ENCODE measurements around the gene FERMT3. TPM values are rescaled to one million over a fixed set of nuclear protein-coding genes. Genes with fewer than 3 reads are reported as not detected.
"Not testable (repeated sequence)": the region's sequence is repeated elsewhere in the genome, so short reads cannot be mapped to it uniquely, and the experiment has no call there.

Gene FERMT3
- total RNA-seq: 5.4 and 5.9 TPM in 2 replicates
- long read RNA-seq, partial matches to known transcripts: 0 of 1 reads
- long read RNA-seq, other reads (novel, unspliced or antisense): 1 of 1 reads

- Mint-ChIP-seq H3K4me3 (ENCODE audit: low read depth) (no peak within 1 kb of the TSS), H3K27me3 (no peaks in the 10 kb centered on the region), H3K36me3 (ENCODE audit: insufficient read depth) (peaks cover 17% of the 10 kb centered on the region), H3K27ac (no peak within 1 kb of the TSS), H3K4me1 (ENCODE audit: low read depth) (no peaks in the 10 kb centered on the region), H3K9me3 (ENCODE audit: low read depth) (no peaks in the 10 kb centered on the region)
- no peak for TF ChIP-seq CTCF (IDR thresholded peaks at IDR 0.05; ENCODE audit: unreplicated experiment)
- DNase-seq (ENCODE audit: low spot score, unreplicated experiment): no peak
Measured at GRCh38 chr11:64206457-64207255, at the start of gene FERMT3. TSS of gene FERMT3 (plus strand) at chr11:64206721. CDS start at chr11:64207365, 644 bp downstream.

GRCh38 chr11:64157631-64158394 is 48.7 kb upstream of the FERMT3 start:
- Mint-ChIP-seq H3K9me3 (ENCODE audit: low read depth) (no peaks in the 10 kb centered on the region), H3K27me3 (peaks cover 8% of the 10 kb centered on the region), H3K27ac (no peak overlapping the region), H3K4me1 (ENCODE audit: low read depth) (no peaks in the 10 kb centered on the region), H3K4me3 (ENCODE audit: low read depth) (no peak overlapping the region), H3K36me3 (ENCODE audit: insufficient read depth) (no peaks in the 10 kb centered on the region)
- TF ChIP-seq CTCF (IDR thresholded peaks at IDR 0.05; ENCODE audit: unreplicated experiment): no peak
- no peak for DNase-seq (ENCODE audit: low spot score, unreplicated experiment)

GRCh38 chr11:64161037-64161436 is 45.5 kb upstream of the FERMT3 start:
- DNase-seq (ENCODE audit: low spot score, unreplicated experiment): no peak
- no peaks in the 10 kb centered on the region for H3K27me3 Mint-ChIP-seq

GRCh38 chr11:64162769-64163168 is 43.8 kb upstream of the FERMT3 start:
- H3K27ac Mint-ChIP-seq; H3K27me3 Mint-ChIP-seq; H3K36me3 Mint-ChIP-seq (ENCODE audit: insufficient read depth); H3K9me3 Mint-ChIP-seq (ENCODE audit: low read depth); H3K4me3 Mint-ChIP-seq (ENCODE audit: low read depth); DNase-seq (ENCODE audit: low spot score, unreplicated experiment); H3K4me1 Mint-ChIP-seq (ENCODE audit: low read depth): not testable (repeated sequence)

More at GRCh38 chr11:64161037-64161436, 45.5 kb upstream of the FERMT3 start:
- Mint-ChIP-seq H3K4me1 (ENCODE audit: low read depth) (peaks cover 2% of the 10 kb centered on the region), H3K36me3 (ENCODE audit: insufficient read depth) (no peaks in the 10 kb centered on the region), H3K27ac (no peak overlapping the region), H3K4me3 (ENCODE audit: low read depth) (no peak overlapping the region), H3K9me3 (ENCODE audit: low read depth) (no peaks in the 10 kb centered on the region)
- no peak for TF ChIP-seq CTCF (IDR thresholded peaks at IDR 0.05; ENCODE audit: unreplicated experiment)

GRCh38 chr11:64163951-64164350 is 42.6 kb upstream of the FERMT3 start:
- Mint-ChIP-seq H3K9me3 (ENCODE audit: low read depth) (no peaks in the 10 kb centered on the region), H3K36me3 (ENCODE audit: insufficient read depth) (no peaks in the 10 kb centered on the region), H3K27ac (no peak overlapping the region), H3K4me3 (ENCODE audit: low read depth) (no peak overlapping the region), H3K27me3 (no peaks in the 10 kb centered on the region), H3K4me1 (ENCODE audit: low read depth) (peaks cover 7% of the 10 kb centered on the region)
- TF ChIP-seq CTCF (IDR thresholded peaks at IDR 0.05; ENCODE audit: unreplicated experiment): no peak
- DNase-seq (ENCODE audit: low spot score, unreplicated experiment): no peak

Measured in progenitor cell of endocrine pancreas (in vitro differentiated cells).